ENCODE measurements around the gene ELL2. TPM values are rescaled to one million over a fixed set of nuclear protein-coding genes. Genes with fewer than 3 reads are reported as not detected.

ELL2 gene
- total and polyA plus RNA-seq, 9 of the 15 experiments (the other 6 are each of a cell fraction or from before 2014, with no cell fraction given): 4.3 to 18.3 (median 14.5) TPM

DNA sequence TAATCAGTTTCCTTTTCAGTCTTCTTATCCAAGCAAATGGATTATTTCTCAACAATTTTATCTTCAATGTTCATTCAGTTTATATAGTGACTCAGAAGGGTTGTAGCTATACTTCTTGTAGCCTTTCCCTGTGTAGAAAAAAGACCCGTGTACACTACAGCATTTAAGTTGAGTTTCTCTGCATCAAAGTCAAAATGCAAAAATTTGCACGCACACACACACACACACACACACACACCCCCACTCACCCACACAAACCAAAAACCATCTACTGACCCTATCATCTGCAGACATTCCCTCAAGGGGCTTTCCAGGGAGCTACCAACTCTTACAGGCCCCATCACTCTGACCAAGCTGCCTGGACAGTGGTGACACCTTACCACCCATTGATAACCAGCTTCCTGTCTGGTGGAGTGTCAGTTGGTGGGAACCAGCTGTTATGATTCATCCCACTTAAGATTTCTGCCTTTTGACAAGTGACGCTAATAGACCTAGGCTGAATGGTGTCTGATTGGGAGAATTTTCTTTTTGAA is 12.2 kb upstream of the ELL2 start (continued):
- TF ChIP-seq, protein P1, sequence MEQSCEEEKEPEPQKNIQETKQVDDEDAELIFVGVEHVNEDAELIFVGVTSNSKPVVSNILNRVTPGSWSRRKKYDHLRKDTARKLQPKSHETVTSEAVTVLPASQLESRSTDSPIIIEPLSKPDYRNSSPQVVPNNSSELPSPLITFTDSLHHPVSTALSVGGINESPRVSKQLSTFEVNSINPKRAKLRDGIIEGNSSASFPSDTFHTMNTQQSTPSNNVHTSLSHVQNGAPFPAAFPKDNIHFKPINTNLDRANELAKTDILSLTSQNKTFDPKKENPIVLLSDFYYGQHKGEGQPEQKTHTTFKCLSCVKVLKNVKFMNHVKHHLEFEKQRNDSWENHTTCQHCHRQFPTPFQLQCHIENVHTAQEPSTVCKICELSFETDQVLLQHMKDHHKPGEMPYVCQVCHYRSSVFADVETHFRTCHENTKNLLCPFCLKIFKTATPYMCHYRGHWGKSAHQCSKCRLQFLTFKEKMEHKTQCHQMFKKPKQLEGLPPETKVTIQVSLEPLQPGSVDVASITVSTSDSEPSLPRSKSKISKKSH (CRISPR knock-in tag; IDR thresholded peaks at IDR 0.05): no peak
- TF ChIP-seq ARID2 (IDR thresholded peaks at IDR 0.05): no peak
- no peak for TF ChIP-seq TAF7 (tag; IDR thresholded peaks at IDR 0.05)
- TF ChIP-seq CHD2 (IDR thresholded peaks at IDR 0.05; ENCODE audit: low read depth, low read length): no peak
- no peak for TF ChIP-seq ATF1 (CRISPR knock-in tag; IDR thresholded peaks at IDR 0.05)
- TF ChIP-seq ATF1 (tag; IDR thresholded peaks at IDR 0.05): 0 out of 2 replicates have a peak, but pooled peaks have one; percentile 52
- TF ChIP-seq, protein P2, sequence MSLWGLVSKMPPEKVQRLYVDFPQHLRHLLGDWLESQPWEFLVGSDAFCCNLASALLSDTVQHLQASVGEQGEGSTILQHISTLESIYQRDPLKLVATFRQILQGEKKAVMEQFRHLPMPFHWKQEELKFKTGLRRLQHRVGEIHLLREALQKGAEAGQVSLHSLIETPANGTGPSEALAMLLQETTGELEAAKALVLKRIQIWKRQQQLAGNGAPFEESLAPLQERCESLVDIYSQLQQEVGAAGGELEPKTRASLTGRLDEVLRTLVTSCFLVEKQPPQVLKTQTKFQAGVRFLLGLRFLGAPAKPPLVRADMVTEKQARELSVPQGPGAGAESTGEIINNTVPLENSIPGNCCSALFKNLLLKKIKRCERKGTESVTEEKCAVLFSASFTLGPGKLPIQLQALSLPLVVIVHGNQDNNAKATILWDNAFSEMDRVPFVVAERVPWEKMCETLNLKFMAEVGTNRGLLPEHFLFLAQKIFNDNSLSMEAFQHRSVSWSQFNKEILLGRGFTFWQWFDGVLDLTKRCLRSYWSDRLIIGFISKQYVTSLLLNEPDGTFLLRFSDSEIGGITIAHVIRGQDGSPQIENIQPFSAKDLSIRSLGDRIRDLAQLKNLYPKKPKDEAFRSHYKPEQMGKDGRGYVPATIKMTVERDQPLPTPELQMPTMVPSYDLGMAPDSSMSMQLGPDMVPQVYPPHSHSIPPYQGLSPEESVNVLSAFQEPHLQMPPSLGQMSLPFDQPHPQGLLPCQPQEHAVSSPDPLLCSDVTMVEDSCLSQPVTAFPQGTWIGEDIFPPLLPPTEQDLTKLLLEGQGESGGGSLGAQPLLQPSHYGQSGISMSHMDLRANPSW (CRISPR knock-in tag; IDR thresholded peaks at IDR 0.05): no peak
- TF ChIP-seq GATA2 (CRISPR knock-in tag; IDR thresholded peaks at IDR 0.05): peak; percentile 57; the same call in 1 of the 2 replicates
- TF ChIP-seq, protein P3, sequence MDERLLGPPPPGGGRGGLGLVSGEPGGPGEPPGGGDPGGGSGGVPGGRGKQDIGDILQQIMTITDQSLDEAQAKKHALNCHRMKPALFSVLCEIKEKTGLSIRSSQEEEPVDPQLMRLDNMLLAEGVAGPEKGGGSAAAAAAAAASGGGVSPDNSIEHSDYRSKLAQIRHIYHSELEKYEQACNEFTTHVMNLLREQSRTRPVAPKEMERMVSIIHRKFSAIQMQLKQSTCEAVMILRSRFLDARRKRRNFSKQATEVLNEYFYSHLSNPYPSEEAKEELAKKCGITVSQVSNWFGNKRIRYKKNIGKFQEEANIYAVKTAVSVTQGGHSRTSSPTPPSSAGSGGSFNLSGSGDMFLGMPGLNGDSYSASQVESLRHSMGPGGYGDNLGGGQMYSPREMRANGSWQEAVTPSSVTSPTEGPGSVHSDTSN (CRISPR knock-in tag; IDR thresholded peaks at IDR 0.05; ENCODE audit: low read depth): no peak
- TF ChIP-seq, protein P3 (tag; conservative IDR thresholded peaks at IDR 0.05; ENCODE audit: low read depth): 0 out of 2 replicates have a peak, but pooled peaks have one; percentile 26
- no peak for TF ChIP-seq ZBTB8A (IDR thresholded peaks at IDR 0.05; ENCODE audit: partially characterized antibody)
- TF ChIP-seq POLR3A (IDR thresholded peaks at IDR 0.05; ENCODE audit: borderline replicate concordance, extremely low read depth, insufficient read depth, insufficient read length): no peak
- TF ChIP-seq KLF6 (CRISPR knock-in tag; IDR thresholded peaks at IDR 0.05; ENCODE audit: borderline replicate concordance): no peak
- no peak for TF ChIP-seq ZNF384 (IDR thresholded peaks at IDR 0.05; ENCODE audit: low read depth, low read length)
- TF ChIP-seq TEAD4 (IDR thresholded peaks at IDR 0.05; ENCODE audit: low read length): peak; percentile 88
- no peak for TF ChIP-seq TEAD4 (CRISPR knock-in tag; IDR thresholded peaks at IDR 0.05; ENCODE audit: borderline replicate concordance)
- no peak for TF ChIP-seq SREBF2 (CRISPR knock-in tag; IDR thresholded peaks at IDR 0.05)
- TF ChIP-seq MAFK (IDR thresholded peaks at IDR 0.05; ENCODE audit: low read length): no peak
- TF ChIP-seq FOXJ2 (tag; IDR thresholded peaks at IDR 0.05): no peak
- no peak for TF ChIP-seq ELF4 (CRISPR knock-in tag; IDR thresholded peaks at IDR 0.05)
- TF ChIP-seq HDAC3 (IDR thresholded peaks at IDR 0.05; ENCODE audit: borderline replicate concordance, partially characterized antibody): peak; percentile 38
- TF ChIP-seq ZNF436 (CRISPR knock-in tag; IDR thresholded peaks at IDR 0.05): no peak
- no peak for TF ChIP-seq ZNF134 (CRISPR knock-in tag; conservative IDR thresholded peaks at IDR 0.05)
- TF ChIP-seq SMARCE1 (IDR thresholded peaks at IDR 0.05): peak; percentile 89; the same call in 1 of the 2 replicates

All from K562 (cell line).